Measurements from ENCODE around the gene METTL17. TPM values are rescaled to one million over a fixed set of nuclear protein-coding genes. Genes with fewer than 3 reads are reported as not detected.

Gene METTL17
- total and polyA plus RNA-seq, 2 of the 13 experiments (the other 11 are each of a cell fraction or from before 2014, with no cell fraction given) = 122 to 199 TPM

- no peak; the same call in 1 of the 2 replicates for TF ChIP-seq LBX2 (CRISPR knock-in tag; IDR thresholded peaks at IDR 0.05; ENCODE audit: borderline replicate concordance)
- TF ChIP-seq HCFC1 (IDR thresholded peaks at IDR 0.05; ENCODE audit: low read depth, low read length) = no peak
- peak; percentile 82 for TF ChIP-seq PATZ1 (CRISPR knock-in tag; IDR thresholded peaks at IDR 0.05)
- TF ChIP-seq MATR3 (CRISPR knock-in tag; IDR thresholded peaks at IDR 0.05) = no peak
- TF ChIP-seq ATF6 (CRISPR knock-in tag; conservative IDR thresholded peaks at IDR 0.05) = no peak
- no peak for TF ChIP-seq MEF2D (CRISPR knock-in tag; IDR thresholded peaks at IDR 0.05)
- TF ChIP-seq ZBTB4 (CRISPR knock-in tag; IDR thresholded peaks at IDR 0.05; ENCODE audit: borderline replicate concordance) = no peak
- peak; percentile 57 for TF ChIP-seq ZNF12 (CRISPR knock-in tag; IDR thresholded peaks at IDR 0.05)
- TF ChIP-seq ZSCAN21 (CRISPR knock-in tag; IDR thresholded peaks at IDR 0.05; ENCODE audit: borderline replicate concordance) = peak; percentile 94
- peak; percentile 84 for TF ChIP-seq KDM2A (CRISPR knock-in tag; IDR thresholded peaks at IDR 0.05; ENCODE audit: borderline replicate concordance, low read depth)
- TF ChIP-seq RFXANK (CRISPR knock-in tag; IDR thresholded peaks at IDR 0.05) = no peak
- TF ChIP-seq ZNF850 (CRISPR knock-in tag; conservative IDR thresholded peaks at IDR 0.05) = no peak
- TF ChIP-seq ZBTB21 (CRISPR knock-in tag; IDR thresholded peaks at IDR 0.05) = no peak
- TF ChIP-seq NFIB (CRISPR knock-in tag; IDR thresholded peaks at IDR 0.05; ENCODE audit: borderline replicate concordance) = no peak
- no peak for TF ChIP-seq ZNF841 (CRISPR knock-in tag; IDR thresholded peaks at IDR 0.05; ENCODE audit: borderline replicate concordance)
- peak; percentile 81 for TF ChIP-seq AGO2 (optimal IDR thresholded peaks at IDR 0.05; ENCODE audit: low read depth, low read length)
- no peak; the same call in 1 of the 2 replicates for TF ChIP-seq TFE3 (CRISPR knock-in tag; IDR thresholded peaks at IDR 0.05)
- no peak for TF ChIP-seq TAF15 (IDR thresholded peaks at IDR 0.05; ENCODE audit: low read depth, low read length, poor library complexity, severe bottlenecking)
- TF ChIP-seq FOXK1 (CRISPR knock-in tag; IDR thresholded peaks at IDR 0.05; ENCODE audit: borderline replicate concordance, low read depth) = peak; percentile 49; the same call in 1 of the 2 replicates
These were observed 35.0 kb downstream of the METTL17 start, which contains the start of gene NDRG2 (continued) for GRCh38 chr14:21024585-21025370.

Measured in HepG2 (cell line).